HL-60/S4 treated with retinoic acid at 250 ng/mL for 4 days and 3 days (cell line): ENCODE measurements around the gene TRAPPC8.
"Not testable (repeated sequence)": the region's sequence is repeated elsewhere in the genome, so short reads cannot be mapped to it uniquely, and the experiment has no call there.

Experiments used
- in situ Hi-C: fragments of 300-500 bp; cut with MboI; formaldehyde crosslinking; loops from 2 replicates; pipeline ENCODE4 v1.7.0; 2022; ENCODE audit warnings: low sequenced_read_pairs

Gene TRAPPC8

GRCh38 chr18:31809049-31809448 lies 133.9 kb downstream of the TRAPPC8 start:
- in situ Hi-C loops: loop anchor here (25.0 kb wide), 1 partner anchor 247 kb away; no protein-coding TSS in a partner anchor

GRCh38 chr18:31801078-31801477 lies 141.8 kb downstream of the TRAPPC8 start:
- in situ Hi-C loops: loop anchor here (25.0 kb wide), 1 partner anchor 239 kb away; no protein-coding TSS in a partner anchor

GRCh38 chr18:31799257-31799656 lies 143.7 kb downstream of the TRAPPC8 start:
- in situ Hi-C loops: not testable (repeated sequence)

- in situ Hi-C loops: no loop called here
These were observed 144.5 kb downstream of the TRAPPC8 start for GRCh38 chr18:31798399-31798798.

- in situ Hi-C loops: no loop called here
These were observed 147.2 kb downstream of the TRAPPC8 start for GRCh38 chr18:31795747-31796146.

- in situ Hi-C loops: no loop called here
These were observed 149.4 kb downstream of the TRAPPC8 start for GRCh38 chr18:31793531-31793930.

GRCh38 chr18:31792580-31792911 lies 150.4 kb downstream of the TRAPPC8 start:
- in situ Hi-C loops: no loop called here

GRCh38 chr18:31791817-31792579 lies 150.9 kb downstream of the TRAPPC8 start:
- in situ Hi-C loops: no loop called here

- in situ Hi-C loops: no loop called here
These were observed 153.5 kb downstream of the TRAPPC8 start for GRCh38 chr18:31789409-31789808.

GRCh38 chr18:31783059-31783458 lies 159.9 kb downstream of the TRAPPC8 start:
- in situ Hi-C loops: no loop called here
